Measurements from ENCODE around the gene LAMA5.

LAMA5 gene

GRCh38 chr20:62291251-62292066 is 75.7 kb downstream of the LAMA5 start:
- H3K36me3 ChIP-seq (ENCODE audit: insufficient read depth, low read length), result peaks cover 42% of the 10 kb centered on the region

GRCh38 chr20:62289898-62290297 is 77.2 kb downstream of the LAMA5 start:
- no peaks in the 10 kb centered on the region for H3K27me3 ChIP-seq (ENCODE audit: control insufficient read depth in 1 of 2, insufficient read depth in 2 of 2, low read length in 2 of 2)
- H3K9me3 ChIP-seq (ENCODE audit: low read length), result no peaks in the 10 kb centered on the region
- H3K4me3 ChIP-seq (ENCODE audit: low read depth in 1 of 2, low read length in 2 of 2), result no peak overlapping the region
- no peaks in the 10 kb centered on the region for H3K4me1 ChIP-seq (ENCODE audit: insufficient read depth, low read length)
- no peak overlapping the region for H3K27ac ChIP-seq (ENCODE audit: low read depth, low read length)
- peaks cover 40% of the 10 kb centered on the region for H3K36me3 ChIP-seq (ENCODE audit: insufficient read depth, low read length)
- H3K9ac ChIP-seq (ENCODE audit: low read length), result no peak overlapping the region

More at GRCh38 chr20:62291251-62292066, 75.7 kb downstream of the LAMA5 start:
- no peak overlapping the region for H3K4me3 ChIP-seq (ENCODE audit: low read depth in 1 of 2, low read length in 2 of 2)
- H3K4me1 ChIP-seq (ENCODE audit: insufficient read depth, low read length), result no peaks in the 10 kb centered on the region
- H3K27me3 ChIP-seq (ENCODE audit: control insufficient read depth in 1 of 2, insufficient read depth in 2 of 2, low read length in 2 of 2), result no peaks in the 10 kb centered on the region
- no peak overlapping the region for H3K9ac ChIP-seq (ENCODE audit: low read length)
- no peaks in the 10 kb centered on the region for H3K9me3 ChIP-seq (ENCODE audit: low read length)
- no peak overlapping the region for H3K27ac ChIP-seq (ENCODE audit: low read depth, low read length)

GRCh38 chr20:62289131-62289530 is 78.0 kb downstream of the LAMA5 start:
- H3K9me3 ChIP-seq (ENCODE audit: low read length), result no peaks in the 10 kb centered on the region
- H3K4me1 ChIP-seq (ENCODE audit: insufficient read depth, low read length), result no peaks in the 10 kb centered on the region
- H3K27ac ChIP-seq (ENCODE audit: low read depth, low read length), result no peak overlapping the region
- no peaks in the 10 kb centered on the region for H3K27me3 ChIP-seq (ENCODE audit: control insufficient read depth in 1 of 2, insufficient read depth in 2 of 2, low read length in 2 of 2)
- H3K36me3 ChIP-seq (ENCODE audit: insufficient read depth, low read length), result peaks cover 46% of the 10 kb centered on the region
- no peak overlapping the region for H3K9ac ChIP-seq (ENCODE audit: low read length)
- no peak overlapping the region for H3K4me3 ChIP-seq (ENCODE audit: low read depth in 1 of 2, low read length in 2 of 2)

DNA sequence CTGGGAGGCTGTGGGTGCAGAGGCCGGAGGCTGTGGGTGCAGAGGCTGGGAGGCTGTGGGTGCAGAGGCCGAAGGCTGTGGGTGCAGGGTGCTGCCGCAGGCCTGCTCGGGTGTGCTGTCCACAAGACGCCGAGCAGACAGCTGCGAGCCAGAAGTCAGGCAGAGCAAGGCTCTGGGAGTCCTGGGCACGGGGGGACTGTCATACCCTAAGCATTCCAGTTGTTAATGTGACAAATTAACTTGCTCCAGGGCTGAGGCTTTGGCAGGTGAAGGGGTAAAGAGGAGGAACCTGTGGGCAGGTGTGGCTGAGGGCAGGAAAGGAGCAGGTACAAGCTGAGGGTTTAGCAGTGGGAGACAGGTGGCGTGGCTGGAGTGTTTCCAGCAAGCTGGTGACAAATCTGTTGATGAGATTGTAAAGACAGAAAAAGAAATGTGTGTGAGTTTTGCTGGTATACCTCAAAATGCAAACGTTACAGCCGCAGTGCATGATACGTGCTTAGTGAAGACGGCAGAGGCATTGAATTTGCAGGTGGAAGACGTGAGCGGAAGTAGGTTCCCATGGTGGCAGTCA is 78.5 kb downstream of the LAMA5 start:
- H3K9me3 ChIP-seq (ENCODE audit: low read length), result no peaks in the 10 kb centered on the region
- peaks cover 44% of the 10 kb centered on the region for H3K36me3 ChIP-seq (ENCODE audit: insufficient read depth, low read length)
- no peaks in the 10 kb centered on the region for H3K27me3 ChIP-seq (ENCODE audit: control insufficient read depth in 1 of 2, insufficient read depth in 2 of 2, low read length in 2 of 2)
- H3K9ac ChIP-seq (ENCODE audit: low read length), result no peak overlapping the region
- H3K27ac ChIP-seq (ENCODE audit: low read depth, low read length), result no peak overlapping the region
- no peaks in the 10 kb centered on the region for H3K4me1 ChIP-seq (ENCODE audit: insufficient read depth, low read length)
- no peak overlapping the region for H3K4me3 ChIP-seq (ENCODE audit: low read depth in 1 of 2, low read length in 2 of 2)

- H3K9me3 ChIP-seq (ENCODE audit: low read length), result no peaks in the 10 kb centered on the region
- peaks cover 45% of the 10 kb centered on the region for H3K36me3 ChIP-seq (ENCODE audit: insufficient read depth, low read length)
- H3K27ac ChIP-seq (ENCODE audit: low read depth, low read length), result no peak overlapping the region
- no peak overlapping the region for H3K4me3 ChIP-seq (ENCODE audit: low read depth in 1 of 2, low read length in 2 of 2)
- H3K27me3 ChIP-seq (ENCODE audit: control insufficient read depth in 1 of 2, insufficient read depth in 2 of 2, low read length in 2 of 2), result no peaks in the 10 kb centered on the region
- no peaks in the 10 kb centered on the region for H3K4me1 ChIP-seq (ENCODE audit: insufficient read depth, low read length)
- no peak overlapping the region for H3K9ac ChIP-seq (ENCODE audit: low read length)
Observed at GRCh38 chr20:62287759-62288534, 79.2 kb downstream of the LAMA5 start.

DNA sequence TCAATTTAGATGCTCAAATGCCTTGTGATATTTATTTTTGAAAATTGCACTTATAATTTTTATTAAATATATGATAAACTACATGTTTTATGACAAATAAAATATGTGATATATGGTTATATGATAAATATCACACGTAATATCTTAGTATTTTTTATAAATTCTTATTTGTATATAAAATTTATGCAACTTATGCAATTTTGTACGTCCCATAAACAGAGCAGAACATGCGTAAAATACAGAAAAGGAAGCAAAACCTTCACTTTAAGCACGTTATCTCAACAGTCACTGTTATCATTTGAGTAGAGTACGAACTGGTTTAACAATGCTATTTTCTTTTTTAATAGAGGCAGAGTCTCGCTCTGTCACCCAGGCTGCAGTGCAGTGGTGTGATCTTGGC is 80.0 kb downstream of the LAMA5 start:
- Histone ChIP-seq H3K9ac (ENCODE audit: low read length) (no peak overlapping the region), H3K27me3 (ENCODE audit: control insufficient read depth in 1 of 2, insufficient read depth in 2 of 2, low read length in 2 of 2) (no peaks in the 10 kb centered on the region), H3K4me1 (ENCODE audit: insufficient read depth, low read length) (no peaks in the 10 kb centered on the region), H3K27ac (ENCODE audit: low read depth, low read length) (no peak overlapping the region), H3K4me3 (ENCODE audit: low read depth in 1 of 2, low read length in 2 of 2) (no peak overlapping the region), H3K9me3 (ENCODE audit: low read length) (no peaks in the 10 kb centered on the region), H3K36me3 (ENCODE audit: insufficient read depth, low read length) (peaks cover 51% of the 10 kb centered on the region)

GRCh38 chr20:62286493-62287064 is 80.5 kb downstream of the LAMA5 start:
- peaks cover 53% of the 10 kb centered on the region for H3K36me3 ChIP-seq (ENCODE audit: insufficient read depth, low read length)
- no peak overlapping the region for H3K27ac ChIP-seq (ENCODE audit: low read depth, low read length)
- H3K9ac ChIP-seq (ENCODE audit: low read length), result no peak overlapping the region
- H3K9me3 ChIP-seq (ENCODE audit: low read length), result no peaks in the 10 kb centered on the region
- H3K27me3 ChIP-seq (ENCODE audit: control insufficient read depth in 1 of 2, insufficient read depth in 2 of 2, low read length in 2 of 2), result no peaks in the 10 kb centered on the region
- H3K4me1 ChIP-seq (ENCODE audit: insufficient read depth, low read length), result no peaks in the 10 kb centered on the region
- no peak overlapping the region for H3K4me3 ChIP-seq (ENCODE audit: low read depth in 1 of 2, low read length in 2 of 2)

DNA sequence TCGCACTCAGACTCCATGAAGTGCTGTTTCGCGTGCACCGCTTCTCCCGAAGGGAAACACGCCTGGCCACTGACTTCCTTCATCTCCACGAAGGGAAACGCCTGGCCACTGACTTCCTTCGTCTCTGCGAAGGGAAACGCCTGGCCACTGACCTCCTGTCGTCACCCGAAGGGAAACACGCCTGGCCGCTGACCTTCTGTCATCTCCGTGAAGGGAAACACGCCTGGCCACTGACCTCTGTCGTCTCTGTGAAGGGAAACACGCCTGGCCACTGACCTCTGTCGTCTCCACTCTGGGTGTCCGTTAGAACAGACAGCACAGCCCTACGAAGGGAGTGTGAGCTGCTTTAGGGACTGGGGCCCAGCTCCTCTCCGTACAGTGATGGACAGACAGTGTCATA is 81.4 kb downstream of the LAMA5 start:
- H3K27me3 ChIP-seq (ENCODE audit: control insufficient read depth in 1 of 2, insufficient read depth in 2 of 2, low read length in 2 of 2), result no peaks in the 10 kb centered on the region
- H3K27ac ChIP-seq (ENCODE audit: low read depth, low read length), result no peak overlapping the region
- no peaks in the 10 kb centered on the region for H3K9me3 ChIP-seq (ENCODE audit: low read length)
- peaks cover 49% of the 10 kb centered on the region for H3K36me3 ChIP-seq (ENCODE audit: insufficient read depth, low read length)
- no peak overlapping the region for H3K9ac ChIP-seq (ENCODE audit: low read length)
- H3K4me3 ChIP-seq (ENCODE audit: low read depth in 1 of 2, low read length in 2 of 2), result no peak overlapping the region
- no peaks in the 10 kb centered on the region for H3K4me1 ChIP-seq (ENCODE audit: insufficient read depth, low read length)

GRCh38 chr20:62285151-62285550 is 82.0 kb downstream of the LAMA5 start:
- H3K9me3 ChIP-seq (ENCODE audit: low read length), result no peaks in the 10 kb centered on the region
- no peak overlapping the region for H3K4me3 ChIP-seq (ENCODE audit: low read depth in 1 of 2, low read length in 2 of 2)
- peaks cover 54% of the 10 kb centered on the region for H3K36me3 ChIP-seq (ENCODE audit: insufficient read depth, low read length)
- no peak overlapping the region for H3K9ac ChIP-seq (ENCODE audit: low read length)
- H3K27me3 ChIP-seq (ENCODE audit: control insufficient read depth in 1 of 2, insufficient read depth in 2 of 2, low read length in 2 of 2), result no peaks in the 10 kb centered on the region
- H3K4me1 ChIP-seq (ENCODE audit: insufficient read depth, low read length), result no peaks in the 10 kb centered on the region
- no peak overlapping the region for H3K27ac ChIP-seq (ENCODE audit: low read depth, low read length)

GRCh38 chr20:62284448-62284847 is 82.7 kb downstream of the LAMA5 start:
- Histone ChIP-seq H3K27me3 (ENCODE audit: control insufficient read depth in 1 of 2, insufficient read depth in 2 of 2, low read length in 2 of 2) (no peaks in the 10 kb centered on the region), H3K27ac (ENCODE audit: low read depth, low read length) (no peak overlapping the region), H3K36me3 (ENCODE audit: insufficient read depth, low read length) (peaks cover 61% of the 10 kb centered on the region)

DNA sequence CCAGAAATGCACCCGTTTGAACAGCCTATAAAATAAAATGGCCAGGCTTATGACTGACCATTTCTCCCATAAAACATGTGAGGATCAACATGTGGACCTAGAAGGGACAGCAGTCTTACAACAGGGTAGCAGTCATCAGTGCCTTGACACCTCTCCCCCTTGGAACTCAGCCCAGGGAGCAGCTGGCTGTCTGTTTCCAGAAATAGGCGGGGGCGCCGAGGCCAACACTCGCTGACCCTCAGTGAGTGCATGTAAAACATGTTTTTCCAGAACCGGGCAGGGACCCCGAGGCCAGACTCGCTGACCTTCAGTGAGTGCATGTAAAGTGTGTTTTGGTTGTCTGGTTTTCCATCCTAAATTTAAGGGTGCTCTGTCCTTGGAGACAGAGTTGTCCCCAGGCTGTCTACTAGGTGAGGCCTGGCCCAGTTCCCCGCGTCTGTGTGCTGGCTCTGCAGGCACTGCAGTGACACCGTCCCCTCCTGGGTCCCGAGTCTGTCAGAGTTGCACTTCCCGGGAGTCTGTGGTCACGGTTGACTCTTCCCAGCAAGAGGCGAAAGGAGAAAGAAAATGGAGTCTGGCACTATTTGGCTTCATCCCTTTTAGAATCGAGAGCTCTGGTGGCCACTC is 84.1 kb downstream of the LAMA5 start:
- no peak overlapping the region for H3K27ac ChIP-seq (ENCODE audit: low read depth, low read length)
- peaks cover 68% of the 10 kb centered on the region for H3K36me3 ChIP-seq (ENCODE audit: insufficient read depth, low read length)
- H3K4me1 ChIP-seq (ENCODE audit: insufficient read depth, low read length), result no peaks in the 10 kb centered on the region
- no peaks in the 10 kb centered on the region for H3K27me3 ChIP-seq (ENCODE audit: control insufficient read depth in 1 of 2, insufficient read depth in 2 of 2, low read length in 2 of 2)
- H3K4me3 ChIP-seq (ENCODE audit: low read depth in 1 of 2, low read length in 2 of 2), result no peak overlapping the region
- H3K9me3 ChIP-seq (ENCODE audit: low read length), result no peaks in the 10 kb centered on the region
- H3K9ac ChIP-seq (ENCODE audit: low read length), result no peak overlapping the region

More at GRCh38 chr20:62284448-62284847, 82.7 kb downstream of the LAMA5 start:
- Histone ChIP-seq H3K4me3 (ENCODE audit: low read depth in 1 of 2, low read length in 2 of 2) (no peak overlapping the region), H3K9ac (ENCODE audit: low read length) (no peak overlapping the region), H3K9me3 (ENCODE audit: low read length) (no peaks in the 10 kb centered on the region), H3K4me1 (ENCODE audit: insufficient read depth, low read length) (no peaks in the 10 kb centered on the region)
